ENCODE measurements around the gene SPDEF.
A peak's percentile ranks its signal among the peaks of the same experiment; 100 is the strongest.

Gene SPDEF

GRCh38 chr6:34543421-34543820 lies 12.7 kb downstream of the SPDEF start:
- peak; percentile 25 for DNase-seq

GRCh38 chr6:34540841-34541240 lies 15.3 kb downstream of the SPDEF start:
- no peak for DNase-seq

- no peak for DNase-seq
These were observed 15.9 kb downstream of the SPDEF start for GRCh38 chr6:34540222-34540621.

- DNase-seq = no peak
These were observed 16.9 kb downstream of the SPDEF start for GRCh38 chr6:34539181-34539580.

GRCh38 chr6:34538581-34538980 lies 17.5 kb downstream of the SPDEF start:
- DNase-seq = no peak

GRCh38 chr6:34537922-34538550 lies 18.1 kb downstream of the SPDEF start:
- no peak for DNase-seq

- no peak for DNase-seq
These were observed 18.9 kb downstream of the SPDEF start for GRCh38 chr6:34536959-34537848.

- DNase-seq = no peak
These were observed 19.7 kb downstream of the SPDEF start for GRCh38 chr6:34536251-34536958.

GRCh38 chr6:34535646-34536045 lies 20.5 kb downstream of the SPDEF start:
- DNase-seq = no peak

GRCh38 chr6:34535199-34535598 lies 20.9 kb downstream of the SPDEF start:
- DNase-seq = no peak

GRCh38 chr6:34534656-34535055 lies 21.5 kb downstream of the SPDEF start:
- no peak for DNase-seq

GRCh38 chr6:34534146-34534545 lies 22.0 kb downstream of the SPDEF start:
- DNase-seq = no peak

- no peak for DNase-seq
These were observed 23.9 kb downstream of the SPDEF start for GRCh38 chr6:34532230-34532629.

- DNase-seq = no peak
These were observed 24.4 kb downstream of the SPDEF start for GRCh38 chr6:34531580-34532201.

- no peak for DNase-seq
These were observed 25.3 kb downstream of the SPDEF start for GRCh38 chr6:34530753-34531365.

GRCh38 chr6:34529665-34530327 lies 26.3 kb downstream of the SPDEF start:
- no peak for DNase-seq

- no peak for DNase-seq
These were observed 27.0 kb downstream of the SPDEF start for GRCh38 chr6:34528996-34529664.

- DNase-seq = no peak
These were observed 28.1 kb downstream of the SPDEF start for GRCh38 chr6:34527751-34528670.

GRCh38 chr6:34526992-34527728 lies 29.0 kb downstream of the SPDEF start:
- peak; percentile 85 for DNase-seq
